ENCODE data around the gene TEDC1.

GRCh38 chr14:105461903-105462302 is 29.1 kb upstream of the TEDC1 start:
- TF ChIP-seq POLR2AphosphoS5 (IDR thresholded peaks at IDR 0.05; ENCODE audit: low read depth, low read length) = no peak
- no peak for TF ChIP-seq RCOR1 (IDR thresholded peaks at IDR 0.05; ENCODE audit: low read length)
- no peak for TF ChIP-seq USF2 (IDR thresholded peaks at IDR 0.05; ENCODE audit: borderline replicate concordance, low read depth, low read length)
- TF ChIP-seq USF1 (IDR thresholded peaks at IDR 0.05; ENCODE audit: borderline replicate concordance, low read depth) = no peak
- no peak for TF ChIP-seq TAF1 (IDR thresholded peaks at IDR 0.05; ENCODE audit: borderline replicate concordance, low read depth, low read length)
- TF ChIP-seq CTCF (IDR thresholded peaks at IDR 0.05) = no peak
- no peak for TF ChIP-seq RFX5 (IDR thresholded peaks at IDR 0.05; ENCODE audit: low read length)
- no peak for TF ChIP-seq MXI1 (IDR thresholded peaks at IDR 0.05; ENCODE audit: low read depth, low read length)

All from SK-N-SH (cell line).